ENCODE results near the gene PXYLP1.

PXYLP1 gene

GRCh38 chr3:141236361-141236760, 4.7 kb downstream of the PXYLP1 start:
- Mint-ChIP-seq H3K4me3 (no peak overlapping the region), H3K36me3 (ENCODE audit: low read depth) (peaks cover 25% of the 10 kb centered on the region), H3K27ac (no peak overlapping the region), H3K4me1 (ENCODE audit: low read depth) (peaks cover 57% of the 10 kb centered on the region), H3K9me3 (no peaks in the 10 kb centered on the region), H3K27me3 (ENCODE audit: low read depth) (peaks cover 3% of the 10 kb centered on the region)

- H3K4me1 Mint-ChIP-seq (ENCODE audit: low read depth): peaks cover 56% of the 10 kb centered on the region
- peak overlapping the region; percentile 19 for H3K4me3 Mint-ChIP-seq
- H3K36me3 Mint-ChIP-seq (ENCODE audit: low read depth): peaks cover 27% of the 10 kb centered on the region
- peak overlapping the region; percentile 87 for H3K27ac Mint-ChIP-seq
- H3K27me3 Mint-ChIP-seq (ENCODE audit: low read depth): no peaks in the 10 kb centered on the region
- H3K9me3 Mint-ChIP-seq: peaks cover 4% of the 10 kb centered on the region
Measured at GRCh38 chr3:141237701-141238521, 6.3 kb downstream of the PXYLP1 start.

DNA sequence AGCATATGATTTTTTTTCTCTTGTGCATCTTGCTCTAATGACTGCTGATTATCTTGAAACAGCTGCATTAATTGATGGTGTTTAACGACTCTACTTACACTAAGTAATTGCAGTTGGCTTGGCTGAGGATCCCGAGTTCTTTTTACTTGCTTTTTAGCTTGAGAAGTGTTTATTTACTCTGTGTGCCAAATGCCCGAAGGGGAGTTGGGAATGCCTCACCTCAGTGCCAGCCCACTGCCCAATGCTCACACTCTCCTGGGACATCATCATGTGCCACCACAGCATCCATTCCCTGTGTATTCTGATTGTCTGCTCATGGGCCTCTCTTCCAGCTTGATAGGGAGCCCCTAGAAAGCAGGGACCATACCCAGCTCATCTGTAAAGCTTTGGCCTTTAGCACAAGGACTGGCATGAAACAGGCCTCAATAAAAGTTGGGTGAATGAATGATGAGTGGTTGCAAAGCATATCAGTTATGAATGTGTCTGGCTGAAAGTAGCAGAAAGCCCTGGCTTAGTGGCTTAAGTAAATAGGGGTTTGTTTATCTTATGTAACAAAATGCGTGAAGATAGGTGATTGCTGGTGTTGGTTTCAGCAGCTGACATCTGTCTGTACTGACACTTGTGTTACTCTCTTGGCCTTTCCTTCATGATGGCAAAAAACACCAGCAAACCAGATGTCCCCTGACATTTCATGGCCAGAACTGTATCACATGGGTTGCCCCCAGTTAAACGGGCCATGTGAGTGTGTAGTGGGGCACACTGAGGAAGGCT, 8.1 kb downstream of the PXYLP1 start:
- no peak overlapping the region for H3K27ac Mint-ChIP-seq
- H3K4me3 Mint-ChIP-seq: no peak overlapping the region
- peaks cover 34% of the 10 kb centered on the region for H3K36me3 Mint-ChIP-seq (ENCODE audit: low read depth)

GRCh38 chr3:141240286-141240685, 8.7 kb downstream of the PXYLP1 start:
- H3K4me3 Mint-ChIP-seq: no peak overlapping the region
- peaks cover 4% of the 10 kb centered on the region for H3K9me3 Mint-ChIP-seq
- peaks cover 29% of the 10 kb centered on the region for H3K36me3 Mint-ChIP-seq (ENCODE audit: low read depth)
- H3K4me1 Mint-ChIP-seq (ENCODE audit: low read depth): peaks cover 47% of the 10 kb centered on the region
- no peaks in the 10 kb centered on the region for H3K27me3 Mint-ChIP-seq (ENCODE audit: low read depth)
- H3K27ac Mint-ChIP-seq: no peak overlapping the region

More for the DNA sequence above, 8.1 kb downstream of the PXYLP1 start:
- Mint-ChIP-seq H3K27me3 (ENCODE audit: low read depth) (no peaks in the 10 kb centered on the region), H3K9me3 (peaks cover 4% of the 10 kb centered on the region), H3K4me1 (ENCODE audit: low read depth) (peaks cover 52% of the 10 kb centered on the region)

DNA sequence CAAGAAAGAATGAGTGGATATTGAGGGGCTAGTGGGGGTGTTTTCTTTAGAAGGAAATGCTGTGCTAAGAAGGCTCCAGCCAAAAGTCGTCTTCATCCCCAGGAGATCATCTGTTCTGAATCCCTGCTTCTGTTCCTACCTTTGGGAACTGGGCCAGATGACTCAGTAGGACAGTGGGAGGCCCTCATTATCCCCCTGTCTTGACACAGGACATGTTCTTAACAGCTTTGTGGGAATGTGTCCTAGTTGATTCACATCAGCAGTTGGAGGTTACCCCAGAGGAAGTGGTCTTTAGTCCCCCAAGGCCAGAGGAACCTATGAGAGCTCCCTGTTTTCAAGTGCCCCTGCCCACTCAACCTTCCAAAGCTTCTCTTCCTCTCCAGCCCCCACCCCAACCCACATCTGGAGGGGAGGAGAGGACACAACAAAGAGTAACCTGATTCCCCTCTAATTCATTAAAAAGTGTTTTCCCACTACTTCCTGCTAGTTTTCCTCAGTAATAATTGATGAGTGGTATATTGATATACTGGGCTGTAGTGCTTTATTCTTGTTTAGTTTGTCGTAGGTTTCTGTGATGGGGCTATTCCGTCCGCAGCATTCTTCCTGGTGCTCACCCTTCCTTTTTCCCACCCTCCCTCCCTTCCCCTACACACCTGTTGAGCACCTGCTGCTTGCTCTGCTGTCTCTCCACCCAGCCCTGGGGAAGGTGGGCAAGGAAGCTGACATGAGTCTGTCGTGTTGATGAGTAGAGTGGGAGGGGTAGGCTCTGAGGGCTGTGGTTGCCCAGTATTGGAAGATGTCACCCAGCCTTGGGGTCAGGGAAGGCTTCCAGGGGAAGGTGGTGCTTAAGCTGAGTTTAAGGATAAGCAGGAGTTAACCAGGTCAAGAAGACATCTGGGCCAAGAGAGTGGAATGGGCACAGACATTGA, 9.3 kb downstream of the PXYLP1 start:
- peaks cover 28% of the 10 kb centered on the region for H3K36me3 Mint-ChIP-seq (ENCODE audit: low read depth)
- peaks cover 4% of the 10 kb centered on the region for H3K9me3 Mint-ChIP-seq
- H3K4me1 Mint-ChIP-seq (ENCODE audit: low read depth): peaks cover 46% of the 10 kb centered on the region
- peak overlapping the region; percentile 54 for H3K27ac Mint-ChIP-seq
- no peak overlapping the region for H3K4me3 Mint-ChIP-seq
- no peaks in the 10 kb centered on the region for H3K27me3 Mint-ChIP-seq (ENCODE audit: low read depth)

- H3K36me3 Mint-ChIP-seq (ENCODE audit: low read depth): peaks cover 25% of the 10 kb centered on the region
- H3K9me3 Mint-ChIP-seq: peaks cover 4% of the 10 kb centered on the region
- H3K27ac Mint-ChIP-seq: no peak overlapping the region
- H3K4me1 Mint-ChIP-seq (ENCODE audit: low read depth): peaks cover 42% of the 10 kb centered on the region
- no peak overlapping the region for H3K4me3 Mint-ChIP-seq
- H3K27me3 Mint-ChIP-seq (ENCODE audit: low read depth): no peaks in the 10 kb centered on the region
Measured at GRCh38 chr3:141241616-141242376, 10.2 kb downstream of the PXYLP1 start.

DNA sequence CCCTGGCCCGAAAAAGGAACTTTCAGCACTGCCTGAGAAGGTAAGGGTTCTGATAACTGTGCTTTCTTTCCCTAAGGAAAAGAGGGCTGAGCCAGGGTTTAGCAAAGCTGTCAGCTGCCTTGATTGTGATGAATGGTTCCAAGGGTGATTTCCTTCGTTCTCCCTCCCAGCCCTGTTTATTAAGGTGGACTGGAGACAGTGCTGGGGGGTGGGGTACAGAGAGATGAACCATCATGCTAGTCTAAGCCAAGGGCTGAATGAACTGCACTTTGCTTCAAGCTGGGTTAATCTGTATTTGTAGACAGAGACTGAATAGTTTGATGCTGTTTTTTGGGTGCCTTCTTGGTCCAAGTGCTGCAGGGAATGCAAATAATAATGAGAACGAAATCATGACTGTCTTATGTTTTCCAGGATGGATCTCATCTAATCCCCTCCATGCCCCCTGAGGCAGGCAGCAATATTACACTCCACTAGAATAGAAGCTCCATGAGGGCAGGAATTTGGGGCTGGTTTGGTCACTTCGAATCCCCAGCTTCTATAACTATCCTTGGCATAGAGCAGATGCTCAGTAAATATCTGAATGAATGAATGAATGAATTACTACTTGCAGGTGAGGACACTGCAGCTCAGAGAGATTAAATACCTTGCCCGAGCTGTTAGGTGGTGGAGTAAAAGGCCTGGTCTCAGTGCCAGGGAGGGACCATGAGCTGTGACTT, 10.9 kb downstream of the PXYLP1 start:
- H3K9me3 Mint-ChIP-seq: peaks cover 4% of the 10 kb centered on the region
- peak overlapping the region; percentile 39 for H3K27ac Mint-ChIP-seq
- no peaks in the 10 kb centered on the region for H3K27me3 Mint-ChIP-seq (ENCODE audit: low read depth)
- H3K4me3 Mint-ChIP-seq: no peak overlapping the region
- peaks cover 37% of the 10 kb centered on the region for H3K4me1 Mint-ChIP-seq (ENCODE audit: low read depth)
- peaks cover 25% of the 10 kb centered on the region for H3K36me3 Mint-ChIP-seq (ENCODE audit: low read depth)

DNA sequence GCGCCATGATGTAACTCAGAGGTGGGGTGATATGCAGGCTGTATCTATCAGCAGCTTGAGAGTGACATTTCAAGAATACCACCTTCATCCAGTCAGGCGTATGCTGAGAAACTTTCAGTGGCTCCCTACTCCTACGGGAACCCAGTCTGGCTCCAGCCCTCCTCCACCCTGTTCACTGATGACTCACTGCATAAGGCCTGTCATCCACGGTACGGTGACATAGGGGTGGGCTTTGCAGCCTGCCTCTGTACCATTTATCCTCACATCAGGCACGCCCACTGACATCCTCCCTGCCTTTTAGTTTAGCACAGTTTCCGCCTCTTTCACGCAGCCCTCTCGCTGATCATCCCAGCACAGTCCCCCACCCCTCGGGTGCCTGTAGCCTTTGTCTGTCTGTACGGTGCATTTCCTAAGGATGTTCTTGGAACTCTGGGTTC, 11.7 kb downstream of the PXYLP1 start:
- no peaks in the 10 kb centered on the region for H3K27me3 Mint-ChIP-seq (ENCODE audit: low read depth)
- H3K4me3 Mint-ChIP-seq: no peak overlapping the region
- peaks cover 23% of the 10 kb centered on the region for H3K36me3 Mint-ChIP-seq (ENCODE audit: low read depth)
- peaks cover 30% of the 10 kb centered on the region for H3K4me1 Mint-ChIP-seq (ENCODE audit: low read depth)
- peak overlapping the region; percentile 39 for H3K27ac Mint-ChIP-seq
- H3K9me3 Mint-ChIP-seq: peaks cover 4% of the 10 kb centered on the region

GRCh38 chr3:141246224-141246957, 14.8 kb downstream of the PXYLP1 start:
- Mint-ChIP-seq H3K4me1 (ENCODE audit: low read depth) (peaks cover 12% of the 10 kb centered on the region), H3K27me3 (ENCODE audit: low read depth) (no peaks in the 10 kb centered on the region), H3K27ac (no peak overlapping the region), H3K4me3 (no peak overlapping the region), H3K9me3 (peaks cover 4% of the 10 kb centered on the region), H3K36me3 (ENCODE audit: low read depth) (peaks cover 18% of the 10 kb centered on the region)

GRCh38 chr3:141246958-141247301, 15.3 kb downstream of the PXYLP1 start:
- no peak overlapping the region for H3K4me3 Mint-ChIP-seq
- peaks cover 12% of the 10 kb centered on the region for H3K4me1 Mint-ChIP-seq (ENCODE audit: low read depth)
- H3K36me3 Mint-ChIP-seq (ENCODE audit: low read depth): peaks cover 16% of the 10 kb centered on the region
- H3K27me3 Mint-ChIP-seq (ENCODE audit: low read depth): no peaks in the 10 kb centered on the region
- H3K9me3 Mint-ChIP-seq: peaks cover 4% of the 10 kb centered on the region
- no peak overlapping the region for H3K27ac Mint-ChIP-seq

DNA sequence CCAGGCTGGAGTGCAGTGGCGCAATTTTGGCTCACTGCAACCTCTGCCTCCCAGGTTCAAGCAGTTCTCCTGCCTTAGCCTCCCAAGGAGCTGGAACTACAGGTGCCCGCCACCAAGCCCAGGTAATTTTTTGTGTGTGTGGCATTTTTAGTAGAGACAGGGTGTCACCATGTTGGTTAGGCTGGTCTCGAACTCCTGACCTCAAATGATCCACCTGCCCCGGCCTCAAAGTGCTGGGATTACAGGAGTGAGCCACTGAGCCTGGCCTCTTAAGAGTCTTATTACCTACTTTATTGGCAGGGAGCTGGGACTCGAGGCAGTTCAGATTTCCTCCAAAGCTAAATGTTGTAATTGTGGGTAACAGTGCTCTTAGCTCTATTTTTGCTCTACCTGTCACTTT, 16.4 kb downstream of the PXYLP1 start:
- no peaks in the 10 kb centered on the region for H3K27me3 Mint-ChIP-seq (ENCODE audit: low read depth)
- H3K4me1 Mint-ChIP-seq (ENCODE audit: low read depth): peaks cover 6% of the 10 kb centered on the region
- no peak overlapping the region for H3K4me3 Mint-ChIP-seq
- H3K9me3 Mint-ChIP-seq: no peaks in the 10 kb centered on the region
- H3K27ac Mint-ChIP-seq: no peak overlapping the region
- H3K36me3 Mint-ChIP-seq (ENCODE audit: low read depth): peaks cover 11% of the 10 kb centered on the region

DNA sequence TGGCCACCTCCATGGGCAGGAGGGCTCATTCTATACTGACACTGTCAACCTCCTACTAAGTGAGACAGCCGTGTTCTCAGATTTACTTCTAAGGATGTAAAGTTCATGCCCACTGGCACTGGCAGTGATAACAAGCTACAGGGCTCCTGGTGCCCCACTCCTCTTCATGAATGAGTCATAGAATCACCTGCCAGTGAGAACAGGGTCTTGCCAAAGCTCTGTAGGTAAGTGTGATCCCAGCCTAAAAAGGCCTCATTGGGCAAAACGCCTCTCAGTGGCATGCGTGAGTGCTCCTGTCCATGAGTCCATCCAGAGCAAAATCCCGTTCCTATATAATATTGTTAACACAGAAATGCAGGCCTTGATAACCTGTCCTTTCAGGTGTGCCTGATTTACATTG, 17.4 kb downstream of the PXYLP1 start:
- no peak overlapping the region for H3K27ac Mint-ChIP-seq
- no peaks in the 10 kb centered on the region for H3K9me3 Mint-ChIP-seq
- H3K4me1 Mint-ChIP-seq (ENCODE audit: low read depth): no peaks in the 10 kb centered on the region
- H3K27me3 Mint-ChIP-seq (ENCODE audit: low read depth): no peaks in the 10 kb centered on the region
- no peak overlapping the region for H3K4me3 Mint-ChIP-seq
- peaks cover 5% of the 10 kb centered on the region for H3K36me3 Mint-ChIP-seq (ENCODE audit: low read depth)

DNA sequence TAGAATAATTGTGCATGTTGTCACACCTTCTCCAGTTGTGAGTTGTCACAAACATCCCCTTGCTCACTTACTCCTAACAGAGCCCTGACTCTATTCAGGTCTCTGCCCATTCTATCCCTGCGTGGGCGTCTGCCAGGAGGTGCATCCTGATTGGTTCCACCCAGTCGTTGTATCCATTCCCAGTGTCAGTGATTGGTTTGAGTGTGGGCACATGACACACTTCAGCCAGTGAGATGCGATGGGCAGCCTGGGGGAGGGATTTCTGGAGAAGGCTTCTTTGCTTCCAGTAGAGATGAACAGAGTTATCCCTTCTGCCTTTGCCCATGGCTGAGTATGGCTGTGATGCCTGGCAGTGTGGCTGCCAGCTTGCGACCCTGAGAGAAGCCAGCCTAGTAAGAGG, 18.7 kb downstream of the PXYLP1 start:
- Mint-ChIP-seq H3K27me3 (ENCODE audit: low read depth) (no peaks in the 10 kb centered on the region), H3K4me3 (no peak overlapping the region), H3K9me3 (no peaks in the 10 kb centered on the region), H3K27ac (no peak overlapping the region), H3K4me1 (ENCODE audit: low read depth) (peaks cover 3% of the 10 kb centered on the region), H3K36me3 (ENCODE audit: low read depth) (peaks cover 4% of the 10 kb centered on the region)
